Spleen (tissue), 11 donors: ENCODE data around the gene OR2AG2. TPM values are rescaled to one million over a fixed set of nuclear protein-coding genes. Genes with fewer than 3 reads are reported as not detected.

Source experiments
- DNase-seq: peaks from one replicate; pipeline ENCODE4 v3.0.0-alpha.2; 2020
- H3K27ac ChIP-seq, 8 donors: fragments of 200-600 bp; sonication (generic) in 7 of 8; 1 replicate in 4 of 8; 2 replicates in 4 of 8; pipeline versions ENCODE4 v1.5.0 to v1.8.0; 2016 to 2021; ENCODE audit warnings: inconsistent platforms in 4 of 8, mild to moderate bottlenecking in 4 of 8, moderate library complexity in 1 of 8
- H3K27me3 ChIP-seq, 7 donors: fragments of 200-600 bp; sonication (generic) in 6 of 7; replicated peaks in 1 of 7; 1 replicate in 4 of 7; 2 replicates in 3 of 7; pipeline versions ENCODE4 v1.5.0 to v1.8.0; 2016 to 2021; ENCODE audit warnings: inconsistent platforms in 3 of 7, mild to moderate bottlenecking in 1 of 7
- H3K36me3 ChIP-seq, 6 donors: fragments of 200-600 bp; sonication (generic) in 5 of 6; 1 replicate in 4 of 6; 2 replicates in 2 of 6; pipeline versions ENCODE4 v1.5.0 to v1.8.0; 2016 to 2021; ENCODE audit warnings: inconsistent platforms in 2 of 6
- H3K4me1 ChIP-seq, 6 donors: fragments of 200-600 bp; sonication (generic) in 5 of 6; 1 replicate in 3 of 6; 2 replicates in 3 of 6; pipeline versions ENCODE4 v1.5.0 to v1.8.0; 2016 to 2021; ENCODE audit warnings: inconsistent platforms in 3 of 6
- H3K4me3 ChIP-seq, 8 donors: fragments of 200-600 bp; sonication (generic) in 7 of 8; 1 replicate in 4 of 8; 2 replicates in 4 of 8; pipeline versions ENCODE4 v1.5.0 to v1.8.0; 2016 to 2021; ENCODE audit warnings: inconsistent platforms in 4 of 8, mild to moderate bottlenecking in 4 of 8, moderate library complexity in 2 of 8
- H3K9me3 ChIP-seq, 8 donors: fragments of 200-600 bp; sonication (generic) in 7 of 8; 1 replicate in 4 of 8; 2 replicates in 4 of 8; pipeline versions ENCODE4 v1.5.0 to v1.8.0; 2016 to 2021; ENCODE audit warnings: inconsistent platforms in 4 of 8
- CTCF ChIP-seq, 11 experiments: fragments of 200-600 bp in 7 of 11; fragments of 450-650 bp in 4 of 11; sonication (generic) in 4 of 11; IDR thresholded peaks in 8 of 11; conservative IDR thresholded peaks in 3 of 11; 1 replicate in 7 of 11; 2 replicates in 4 of 11; pipeline versions ENCODE4 v1.4.0 to v1.8.0; 2016 to 2021; ENCODE audit warnings: antibody characterized with exemption in 11 of 11, inconsistent platforms in 4 of 11, mild to moderate bottlenecking in 1 of 11
- POLR2A ChIP-seq, 3 donors: fragments of 450-650 bp; IDR thresholded peaks; one replicate each; pipeline ENCODE4 v1.5.1; 2017; ENCODE audit warnings: antibody characterized with exemption in 3 of 3, mild to moderate bottlenecking in 1 of 3
- POLR2AphosphoS5 ChIP-seq, 3 donors: sonication (generic); formaldehyde crosslinking; IDR thresholded peaks; one replicate each; pipeline ENCODE4 v1.5.1; 2017; ENCODE audit warnings: antibody characterized with exemption in 3 of 3
- WGBS, 5 donors: extraction: QIAGEN DNeasy Blood & Tissue Kit in 3 of 5; methylation state at CpG; one replicate each; pipeline versions ENCODE4 v1.1.5 to v1.1.7; 2013 to 2018; 5-methylcytosine and 5-hydroxymethylcytosine counted together
- intact Hi-C: fragments of 100-400 bp; cut with DNase I; formaldehyde crosslinking; loops from one replicate; pipeline ENCODE4 v1.15.0; 2023; ENCODE audit warnings: low total_unique reads
- polyA plus RNA-seq, 3 donors: library from polyadenylated mRNA; stranded (reverse); fragments of 200-250 nt; gene quantifications; one replicate each; pipeline ENCODE4 v1.2.1, GENCODE V29; 2013
- total RNA-seq, 7 donors: library from RNA; depleted of rRNA in 3 of 7; stranded (reverse); fragments of >200 nt in 3 of 7; fragmentation: NEBNext Ultra II Directional in 4 of 7; extraction: Animal tissue kit (Norgen Biotek cat#: 25700) in 4 of 7; gene quantifications; one replicate each; pipeline versions ENCODE4 v1.1.0 to v1.2.1, GENCODE V29; 2016 to 2021
- donor health status: healthy with polysubstance abuse.
- donor health status: DM: no; HTN: no; CAD: no; lungs with moderate emphysema.
- donor health status: DM: no; HTN: no; CAD: no.
- donor health status: Bipolar disorder and iron deficiency.
- donor health status: healthy.
- donor health status: DM: no; HTN: no; CAD: no.
- donor health status: DM: yes; HTN: yes; CAD: no.

The OR2AG2 gene
- total and polyA plus RNA-seq, 10 donors, result 0.03 to 0.34 (median 0.18) TPM; not detected in 4

- DNase-seq, result no peak
- Histone ChIP-seq H3K27me3 (no peaks in the 10 kb centered on the region), H3K4me1 (peaks cover 37 to 91% (median 67%) of the 10 kb centered on the region in 6 donors), H3K27ac (peak overlapping the region; percentile 81 to 96 (median 92)), H3K36me3 (peaks cover 0 to 9% (median 0%) of the 10 kb centered on the region in 6 donors), H3K4me3 (peak overlapping the region; percentile 19 to 71 (median 42)), H3K9me3 (no peaks in the 10 kb centered on the region)
- WGBS, 5 donors, result 39 to 68% (median 50%) methylated on average over 3 to 4 of the region's 4 CpGs
- intact Hi-C loops, result no loop called here
- TF ChIP-seq POLR2A (IDR thresholded peaks at IDR 0.05), result no peak
- TF ChIP-seq CTCF (IDR thresholded peaks at IDR 0.05 in 8 of 11, conservative IDR thresholded peaks at IDR 0.05 in 3 of 11), result no peak
- TF ChIP-seq POLR2AphosphoS5 (IDR thresholded peaks at IDR 0.05), result no peak
These were observed 26.8 kb downstream of the OR2AG2 start for GRCh38 chr11:6745018-6745417.

GRCh38 chr11:6742260-6742659, 29.5 kb downstream of the OR2AG2 start:
- Histone ChIP-seq H3K9me3 (no peaks in the 10 kb centered on the region), H3K4me1 (peaks cover 47 to 97% (median 85%) of the 10 kb centered on the region in 6 donors), H3K27ac (peak overlapping the region in 4 of 8 donors; percentile 25 to 96 (median 92)), H3K36me3 (peaks cover 0 to 32% (median 0%) of the 10 kb centered on the region in 6 donors), H3K4me3 (peak overlapping the region in 4 of 8 donors; percentile 44 to 71 (median 50)), H3K27me3 (no peaks in the 10 kb centered on the region)
- DNase-seq, result no peak
- TF ChIP-seq POLR2A (IDR thresholded peaks at IDR 0.05) (no peak), POLR2AphosphoS5 (IDR thresholded peaks at IDR 0.05) (no peak), CTCF (IDR thresholded peaks at IDR 0.05 in 8 of 11, conservative IDR thresholded peaks at IDR 0.05 in 3 of 11) (no peak)
- intact Hi-C loops, result no loop called here
- WGBS, 5 donors, result 54 to 88% (median 68%) methylated on average over 7 of the region's 7 CpGs

- Histone ChIP-seq H3K4me3 (no peak overlapping the region), H3K27me3 (no peaks in the 10 kb centered on the region), H3K4me1 (peaks cover 50 to 100% (median 97%) of the 10 kb centered on the region in 6 donors), H3K9me3 (no peaks in the 10 kb centered on the region), H3K27ac (peak overlapping the region in 3 of 8 donors; percentile 8 to 33 (median 22)), H3K36me3 (peaks cover 0 to 69% (median 0%) of the 10 kb centered on the region in 6 donors)
- DNase-seq, result no peak
- WGBS, 5 donors, result 81 to 100% (median 95%) methylated on average over 1 of the region's 1 CpG
- intact Hi-C loops, result no loop called here
- TF ChIP-seq CTCF (IDR thresholded peaks at IDR 0.05 in 8 of 11, conservative IDR thresholded peaks at IDR 0.05 in 3 of 11), result no peak
- no peak for TF ChIP-seq POLR2AphosphoS5 (IDR thresholded peaks at IDR 0.05)
- TF ChIP-seq POLR2A (IDR thresholded peaks at IDR 0.05), result no peak
These were observed 33.2 kb downstream of the OR2AG2 start for GRCh38 chr11:6738590-6738989.

- WGBS, 5 donors, result 8 to 22% (median 13%) methylated on average over 2 of the region's 2 CpGs
- DNase-seq, result no peak
- TF ChIP-seq POLR2AphosphoS5 (IDR thresholded peaks at IDR 0.05) (no peak), CTCF (IDR thresholded peaks at IDR 0.05 in 8 of 11, conservative IDR thresholded peaks at IDR 0.05 in 3 of 11) (peak; percentile 25 to 76 (median 68)), POLR2A (IDR thresholded peaks at IDR 0.05) (no peak)
- Histone ChIP-seq H3K36me3 (peaks cover 0 to 75% (median 2%) of the 10 kb centered on the region in 6 donors), H3K27me3 (no peaks in the 10 kb centered on the region), H3K4me1 (peaks cover 47 to 100% (median 96%) of the 10 kb centered on the region in 6 donors), H3K9me3 (no peaks in the 10 kb centered on the region), H3K27ac (peak overlapping the region in 3 of 8 donors; percentile 8 to 33 (median 22)), H3K4me3 (no peak overlapping the region)
- intact Hi-C loops, result no loop called here
These were observed 33.8 kb downstream of the OR2AG2 start for GRCh38 chr11:6737872-6738466.
